ENCODE measurements around the gene RAB3GAP2.

The RAB3GAP2 gene

DNA sequence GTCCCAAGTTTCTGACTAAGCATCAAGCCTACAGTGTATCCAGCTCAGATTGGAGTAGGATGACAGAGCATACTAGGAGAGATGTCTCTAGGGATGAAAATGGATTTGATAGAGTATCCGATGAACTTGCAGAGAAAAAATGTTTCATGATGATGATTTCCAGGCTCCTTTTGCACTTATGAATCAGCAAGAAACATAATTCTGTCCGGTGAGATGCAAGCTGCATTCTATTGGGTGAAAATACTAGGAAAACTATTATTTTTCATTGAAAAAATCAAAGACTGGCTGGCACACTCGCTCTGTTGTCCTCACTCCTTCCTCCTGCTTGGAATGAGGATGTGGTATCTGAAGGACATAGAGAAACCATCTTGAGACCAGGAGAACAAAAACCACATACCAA is 35.4 kb upstream of the RAB3GAP2 start:
- H3K9ac ChIP-seq (ENCODE audit: low read depth in 1 of 2, low read length in 2 of 2) = no peak overlapping the region
- H3K9me3 ChIP-seq (ENCODE audit: control insufficient read depth in 2 of 2, low read length in 2 of 2) = no peaks in the 10 kb centered on the region
- H3K27ac ChIP-seq (ENCODE audit: low read depth in 2 of 2, low read length in 2 of 2) = no peak overlapping the region
- no peaks in the 10 kb centered on the region for H3K36me3 ChIP-seq (ENCODE audit: control insufficient read depth in 2 of 2, insufficient read depth in 2 of 2, low read length in 2 of 2)
- H3K27me3 ChIP-seq (ENCODE audit: control insufficient read depth in 2 of 2, insufficient read depth in 2 of 2, low read length in 2 of 2) = no peaks in the 10 kb centered on the region
- no peaks in the 10 kb centered on the region for H3K4me1 ChIP-seq (ENCODE audit: control insufficient read depth in 2 of 2, insufficient read depth in 2 of 2, low read length in 2 of 2)
- no peak overlapping the region for H3K4me3 ChIP-seq (ENCODE audit: low read length in 2 of 2)

DNA sequence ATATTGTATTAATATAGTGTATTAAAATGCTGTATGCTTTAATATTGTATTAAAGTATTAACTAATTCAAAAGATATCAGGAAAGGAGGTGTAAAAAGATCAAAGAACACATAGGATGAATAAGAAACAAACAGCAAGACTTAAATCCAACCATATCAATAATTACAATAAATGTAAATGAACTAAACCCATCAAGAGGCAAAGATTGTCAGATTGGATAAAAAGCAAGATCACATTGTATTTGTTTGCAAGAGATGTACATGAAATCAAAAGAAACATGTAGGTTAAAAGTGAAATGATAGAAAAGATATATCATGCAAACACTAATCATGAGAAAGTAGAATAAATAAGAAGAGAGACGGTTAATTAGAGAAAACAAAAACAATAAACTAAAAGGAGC is 34.1 kb upstream of the RAB3GAP2 start:
- H3K4me1 ChIP-seq (ENCODE audit: control insufficient read depth in 2 of 2, insufficient read depth in 2 of 2, low read length in 2 of 2) = no peaks in the 10 kb centered on the region
- H3K9ac ChIP-seq (ENCODE audit: low read depth in 1 of 2, low read length in 2 of 2) = no peak overlapping the region
- H3K4me3 ChIP-seq (ENCODE audit: low read length in 2 of 2) = no peak overlapping the region
- no peaks in the 10 kb centered on the region for H3K27me3 ChIP-seq (ENCODE audit: control insufficient read depth in 2 of 2, insufficient read depth in 2 of 2, low read length in 2 of 2)
- no peaks in the 10 kb centered on the region for H3K9me3 ChIP-seq (ENCODE audit: control insufficient read depth in 2 of 2, low read length in 2 of 2)
- no peaks in the 10 kb centered on the region for H3K36me3 ChIP-seq (ENCODE audit: control insufficient read depth in 2 of 2, insufficient read depth in 2 of 2, low read length in 2 of 2)
- no peak overlapping the region for H3K27ac ChIP-seq (ENCODE audit: low read depth in 2 of 2, low read length in 2 of 2)

DNA sequence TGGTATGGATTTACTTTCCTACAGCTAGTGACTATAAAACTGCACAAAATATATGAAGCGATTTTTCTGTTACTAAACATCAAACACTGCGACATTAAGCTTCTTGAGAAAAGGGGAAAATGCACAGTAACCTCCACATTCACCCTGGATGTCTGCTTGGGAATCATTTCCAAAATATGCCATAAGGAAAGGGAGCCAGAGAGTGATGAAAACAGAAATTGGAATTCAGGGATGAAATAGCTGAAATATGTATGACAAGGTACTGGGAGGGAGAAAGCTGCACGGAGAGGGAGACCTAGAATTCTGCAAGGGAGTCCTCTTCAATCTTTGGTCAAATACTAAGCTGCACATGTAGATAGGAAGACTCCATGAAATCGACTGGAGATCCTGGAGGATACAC is 31.6 kb upstream of the RAB3GAP2 start:
- Histone ChIP-seq H3K36me3 (ENCODE audit: control insufficient read depth in 2 of 2, insufficient read depth in 2 of 2, low read length in 2 of 2) (no peaks in the 10 kb centered on the region), H3K4me3 (ENCODE audit: low read length in 2 of 2) (no peak overlapping the region), H3K27ac (ENCODE audit: low read depth in 2 of 2, low read length in 2 of 2) (no peak overlapping the region)

DNA sequence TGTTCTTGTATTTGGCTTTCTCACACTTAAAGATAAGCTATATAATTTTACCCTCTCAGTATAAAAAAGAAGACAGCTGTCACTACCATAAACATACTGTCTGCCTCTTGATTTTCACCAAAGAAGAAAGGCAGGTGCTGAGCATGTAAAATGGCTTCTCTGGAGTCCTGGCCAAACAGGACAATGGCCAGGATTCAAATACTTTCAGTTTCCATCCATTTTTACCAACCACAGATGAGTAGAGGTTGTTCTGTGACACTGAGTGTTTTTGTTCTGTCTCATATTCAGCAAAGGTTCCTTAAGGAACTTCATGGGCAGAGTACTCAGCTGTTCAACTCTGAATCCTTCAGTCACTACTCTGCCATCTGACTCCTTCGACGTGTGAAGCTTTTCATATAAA is 29.4 kb upstream of the RAB3GAP2 start:
- Histone ChIP-seq H3K4me3 (ENCODE audit: low read length in 2 of 2) (no peak overlapping the region), H3K4me1 (ENCODE audit: control insufficient read depth in 2 of 2, insufficient read depth in 2 of 2, low read length in 2 of 2) (peaks cover 0 to 3% of the 10 kb centered on the region in 2 donors), H3K9me3 (ENCODE audit: control insufficient read depth in 2 of 2, low read length in 2 of 2) (no peaks in the 10 kb centered on the region), H3K27ac (ENCODE audit: low read depth in 2 of 2, low read length in 2 of 2) (no peak overlapping the region), H3K36me3 (ENCODE audit: control insufficient read depth in 2 of 2, insufficient read depth in 2 of 2, low read length in 2 of 2) (no peaks in the 10 kb centered on the region), H3K27me3 (ENCODE audit: control insufficient read depth in 2 of 2, insufficient read depth in 2 of 2, low read length in 2 of 2) (no peaks in the 10 kb centered on the region), H3K9ac (ENCODE audit: low read depth in 1 of 2, low read length in 2 of 2) (no peak overlapping the region)

More for the DNA sequence above, 31.6 kb upstream of the RAB3GAP2 start:
- H3K27me3 ChIP-seq (ENCODE audit: control insufficient read depth in 2 of 2, insufficient read depth in 2 of 2, low read length in 2 of 2) = no peaks in the 10 kb centered on the region
- H3K4me1 ChIP-seq (ENCODE audit: control insufficient read depth in 2 of 2, insufficient read depth in 2 of 2, low read length in 2 of 2) = peaks cover 0 to 3% of the 10 kb centered on the region in 2 donors
- H3K9ac ChIP-seq (ENCODE audit: low read depth in 1 of 2, low read length in 2 of 2) = no peak overlapping the region
- no peaks in the 10 kb centered on the region for H3K9me3 ChIP-seq (ENCODE audit: control insufficient read depth in 2 of 2, low read length in 2 of 2)

DNA sequence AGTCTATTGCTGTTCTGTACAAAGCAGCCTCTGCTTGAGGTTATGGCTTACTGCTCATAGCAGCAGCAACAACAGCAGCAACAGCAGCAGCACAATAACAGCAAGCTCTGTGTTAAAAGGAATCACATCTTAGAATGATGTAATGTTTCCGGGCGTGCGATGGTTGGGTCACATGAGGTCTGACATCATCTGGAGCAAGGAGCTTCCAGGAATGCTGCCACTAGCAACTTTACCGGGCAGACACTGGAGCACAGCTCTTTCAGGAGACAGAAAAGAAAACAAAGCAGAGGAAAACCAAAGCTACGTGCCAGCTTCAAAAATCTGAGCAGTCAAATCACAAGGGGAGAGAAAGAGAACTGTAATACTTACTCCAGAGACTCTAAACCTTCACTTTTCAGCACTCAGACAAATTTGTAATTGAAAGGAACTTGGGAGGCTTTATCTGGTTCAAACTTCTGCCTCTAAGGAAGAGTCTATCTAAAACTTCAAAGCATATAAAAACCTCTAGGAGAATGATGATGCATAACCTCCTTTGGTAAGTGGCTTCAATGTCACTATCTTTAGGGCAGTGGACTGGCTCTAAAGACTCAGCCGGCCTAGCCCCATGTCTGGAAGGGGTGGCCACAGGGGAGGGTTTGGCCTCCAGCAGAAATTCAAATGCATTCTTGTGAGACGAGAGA is 28.3 kb upstream of the RAB3GAP2 start:
- Histone ChIP-seq H3K27me3 (ENCODE audit: control insufficient read depth in 2 of 2, insufficient read depth in 2 of 2, low read length in 2 of 2) (no peaks in the 10 kb centered on the region), H3K27ac (ENCODE audit: low read depth in 2 of 2, low read length in 2 of 2) (no peak overlapping the region), H3K9me3 (ENCODE audit: control insufficient read depth in 2 of 2, low read length in 2 of 2) (no peaks in the 10 kb centered on the region), H3K4me1 (ENCODE audit: control insufficient read depth in 2 of 2, insufficient read depth in 2 of 2, low read length in 2 of 2) (peaks cover 0 to 3% of the 10 kb centered on the region in 2 donors), H3K9ac (ENCODE audit: low read depth in 1 of 2, low read length in 2 of 2) (no peak overlapping the region), H3K36me3 (ENCODE audit: control insufficient read depth in 2 of 2, insufficient read depth in 2 of 2, low read length in 2 of 2) (no peaks in the 10 kb centered on the region), H3K4me3 (ENCODE audit: low read length in 2 of 2) (no peak overlapping the region)

DNA sequence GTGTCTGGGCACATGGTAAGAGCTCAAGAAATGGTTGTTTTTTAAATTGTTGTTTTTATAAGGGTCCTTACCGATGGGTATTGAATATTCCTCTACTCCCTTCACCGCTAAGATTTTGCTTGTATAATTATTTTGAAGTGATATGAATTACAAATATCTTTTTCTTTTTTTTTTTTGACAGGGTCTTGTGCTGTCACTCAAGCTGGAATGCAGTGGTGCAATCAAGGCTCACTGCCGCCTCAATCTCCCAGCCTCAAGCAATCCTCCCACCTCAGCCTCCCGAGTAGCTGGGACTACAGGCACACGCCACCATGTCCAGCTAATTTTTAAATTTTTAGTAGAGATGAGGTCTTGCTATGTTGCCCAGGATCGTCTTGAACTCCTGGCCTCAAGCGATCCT is 27.1 kb upstream of the RAB3GAP2 start:
- Histone ChIP-seq H3K36me3 (ENCODE audit: control insufficient read depth in 2 of 2, insufficient read depth in 2 of 2, low read length in 2 of 2) (no peaks in the 10 kb centered on the region), H3K27ac (ENCODE audit: low read depth in 2 of 2, low read length in 2 of 2) (no peak overlapping the region), H3K4me1 (ENCODE audit: control insufficient read depth in 2 of 2, insufficient read depth in 2 of 2, low read length in 2 of 2) (peaks cover 0 to 3% of the 10 kb centered on the region in 2 donors), H3K9ac (ENCODE audit: low read depth in 1 of 2, low read length in 2 of 2) (no peak overlapping the region), H3K4me3 (ENCODE audit: low read length in 2 of 2) (no peak overlapping the region), H3K9me3 (ENCODE audit: control insufficient read depth in 2 of 2, low read length in 2 of 2) (no peaks in the 10 kb centered on the region), H3K27me3 (ENCODE audit: control insufficient read depth in 2 of 2, insufficient read depth in 2 of 2, low read length in 2 of 2) (no peaks in the 10 kb centered on the region)

DNA sequence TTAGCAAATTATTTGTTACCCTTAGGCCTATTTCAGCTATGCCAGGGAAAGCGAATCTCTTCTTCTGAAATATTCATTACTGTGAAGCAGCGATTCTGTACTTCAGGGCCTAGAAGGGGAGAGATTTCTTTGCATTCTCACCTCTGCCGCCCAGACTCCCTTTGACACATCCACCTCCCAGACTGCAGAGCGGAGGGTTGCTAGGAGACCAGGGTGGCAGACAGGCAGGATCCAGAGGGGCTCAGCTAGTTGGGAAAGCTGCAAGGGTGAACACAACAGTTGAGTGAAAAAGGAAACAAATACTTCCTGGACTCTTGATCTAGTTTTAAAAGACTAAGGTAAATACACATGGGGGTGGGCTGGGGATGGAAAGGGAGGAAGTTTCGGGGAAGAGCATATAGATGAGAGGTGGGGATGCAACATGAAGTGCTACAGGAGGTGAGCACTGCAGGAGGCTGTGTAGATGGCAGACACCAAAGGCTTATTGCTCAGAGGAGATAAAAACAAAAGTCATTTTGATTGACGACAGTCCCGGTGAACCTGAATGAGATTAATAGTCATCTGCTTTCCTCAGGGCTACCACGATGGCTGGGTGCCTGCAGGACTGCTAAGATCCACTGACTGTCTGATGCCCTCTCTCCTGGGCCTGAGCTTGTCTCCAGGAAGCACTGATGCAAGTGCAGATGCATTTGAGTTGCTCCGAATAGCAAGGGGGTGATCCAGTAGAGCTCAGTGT is 26.4 kb upstream of the RAB3GAP2 start:
- Histone ChIP-seq H3K36me3 (ENCODE audit: control insufficient read depth in 2 of 2, insufficient read depth in 2 of 2, low read length in 2 of 2) (no peaks in the 10 kb centered on the region), H3K4me1 (ENCODE audit: control insufficient read depth in 2 of 2, insufficient read depth in 2 of 2, low read length in 2 of 2) (peaks cover 0 to 3% of the 10 kb centered on the region in 2 donors), H3K9me3 (ENCODE audit: control insufficient read depth in 2 of 2, low read length in 2 of 2) (no peaks in the 10 kb centered on the region), H3K4me3 (ENCODE audit: low read length in 2 of 2) (no peak overlapping the region), H3K9ac (ENCODE audit: low read depth in 1 of 2, low read length in 2 of 2) (no peak overlapping the region), H3K27me3 (ENCODE audit: control insufficient read depth in 2 of 2, insufficient read depth in 2 of 2, low read length in 2 of 2) (no peaks in the 10 kb centered on the region), H3K27ac (ENCODE audit: low read depth in 2 of 2, low read length in 2 of 2) (no peak overlapping the region)

DNA sequence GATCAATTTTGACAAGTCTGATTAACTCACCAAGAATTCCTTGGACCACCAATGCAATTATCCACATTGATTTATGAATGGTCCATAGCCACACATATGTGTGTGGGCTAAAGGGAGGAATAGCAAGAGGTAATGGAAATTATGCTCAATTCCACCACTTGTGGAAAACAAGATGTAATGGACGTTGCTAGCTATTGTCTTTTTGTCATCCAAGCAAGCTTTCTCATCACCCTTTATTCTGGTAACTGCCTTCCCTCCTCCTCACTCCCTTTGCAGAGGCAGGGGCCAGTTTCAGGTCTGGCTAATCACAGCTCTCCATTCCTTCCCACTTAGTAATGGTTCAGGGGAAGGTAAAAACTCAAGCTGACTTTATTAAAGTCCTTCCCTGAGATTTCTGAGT is 24.7 kb upstream of the RAB3GAP2 start:
- no peaks in the 10 kb centered on the region for H3K27me3 ChIP-seq (ENCODE audit: control insufficient read depth in 2 of 2, insufficient read depth in 2 of 2, low read length in 2 of 2)
- peaks cover 0 to 3% of the 10 kb centered on the region in 2 donors for H3K4me1 ChIP-seq (ENCODE audit: control insufficient read depth in 2 of 2, insufficient read depth in 2 of 2, low read length in 2 of 2)
- H3K36me3 ChIP-seq (ENCODE audit: control insufficient read depth in 2 of 2, insufficient read depth in 2 of 2, low read length in 2 of 2) = no peaks in the 10 kb centered on the region
- no peak overlapping the region for H3K27ac ChIP-seq (ENCODE audit: low read depth in 2 of 2, low read length in 2 of 2)
- H3K9ac ChIP-seq (ENCODE audit: low read depth in 1 of 2, low read length in 2 of 2) = no peak overlapping the region
- H3K9me3 ChIP-seq (ENCODE audit: control insufficient read depth in 2 of 2, low read length in 2 of 2) = no peaks in the 10 kb centered on the region
- no peak overlapping the region for H3K4me3 ChIP-seq (ENCODE audit: low read length in 2 of 2)

DNA sequence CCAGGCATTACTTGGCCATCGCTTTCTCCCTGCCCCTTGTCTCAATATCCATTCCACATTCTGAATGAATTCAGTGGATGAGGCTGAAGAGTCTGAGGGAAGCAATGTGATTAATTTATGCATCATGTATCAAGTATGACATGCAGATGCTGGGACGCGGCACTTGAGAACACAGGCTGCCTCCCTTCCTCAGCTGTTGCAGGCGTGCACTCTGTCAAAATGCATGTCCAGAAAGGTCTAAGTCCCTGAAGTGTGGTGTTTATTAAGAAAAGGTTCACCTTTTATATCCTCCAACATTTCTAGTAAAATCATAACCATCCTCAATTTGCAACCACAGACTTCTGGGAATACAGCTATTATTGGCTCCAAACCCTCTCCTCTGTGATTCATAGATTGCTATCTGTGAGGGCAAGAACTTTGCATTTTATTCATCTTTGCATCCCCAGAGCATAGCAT is 22.6 kb upstream of the RAB3GAP2 start:
- Histone ChIP-seq H3K4me3 (ENCODE audit: low read length in 2 of 2) (no peak overlapping the region), H3K4me1 (ENCODE audit: control insufficient read depth in 2 of 2, insufficient read depth in 2 of 2, low read length in 2 of 2) (no peaks in the 10 kb centered on the region), H3K36me3 (ENCODE audit: control insufficient read depth in 2 of 2, insufficient read depth in 2 of 2, low read length in 2 of 2) (no peaks in the 10 kb centered on the region), H3K27ac (ENCODE audit: low read depth in 2 of 2, low read length in 2 of 2) (no peak overlapping the region), H3K9ac (ENCODE audit: low read depth in 1 of 2, low read length in 2 of 2) (no peak overlapping the region), H3K27me3 (ENCODE audit: control insufficient read depth in 2 of 2, insufficient read depth in 2 of 2, low read length in 2 of 2) (no peaks in the 10 kb centered on the region), H3K9me3 (ENCODE audit: control insufficient read depth in 2 of 2, low read length in 2 of 2) (no peaks in the 10 kb centered on the region)

DNA sequence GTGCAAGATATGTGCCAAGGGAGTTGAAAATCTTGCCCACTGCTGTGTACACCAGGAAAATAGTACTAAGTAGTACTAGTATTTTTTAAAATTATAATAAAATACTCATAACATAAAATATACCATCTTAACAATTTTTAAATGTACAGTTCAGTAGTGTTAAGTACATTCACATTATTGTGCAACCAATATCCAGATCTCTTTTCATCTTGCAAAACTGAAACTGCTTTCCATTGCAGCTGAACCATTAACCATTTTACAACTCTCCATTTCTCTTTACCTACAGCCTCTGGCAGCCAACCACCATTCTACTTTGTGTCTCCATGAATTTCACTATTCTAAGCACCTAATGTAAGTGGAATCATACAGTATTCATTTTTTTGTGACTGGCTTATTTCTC is 19.3 kb upstream of the RAB3GAP2 start:
- Histone ChIP-seq H3K9me3 (ENCODE audit: control insufficient read depth in 2 of 2, low read length in 2 of 2) (no peaks in the 10 kb centered on the region), H3K9ac (ENCODE audit: low read depth in 1 of 2, low read length in 2 of 2) (no peak overlapping the region), H3K4me1 (ENCODE audit: control insufficient read depth in 2 of 2, insufficient read depth in 2 of 2, low read length in 2 of 2) (no peaks in the 10 kb centered on the region)

More for the DNA sequence above, 19.3 kb upstream of the RAB3GAP2 start:
- Histone ChIP-seq H3K27me3 (ENCODE audit: control insufficient read depth in 2 of 2, insufficient read depth in 2 of 2, low read length in 2 of 2) (no peaks in the 10 kb centered on the region), H3K36me3 (ENCODE audit: control insufficient read depth in 2 of 2, insufficient read depth in 2 of 2, low read length in 2 of 2) (no peaks in the 10 kb centered on the region), H3K4me3 (ENCODE audit: low read length in 2 of 2) (no peak overlapping the region), H3K27ac (ENCODE audit: low read depth in 2 of 2, low read length in 2 of 2) (no peak overlapping the region)
